Liver (tissue), 3 donors: Measurements from ENCODE around the gene IL2RA.

Experiments used
- ATF3 ChIP-seq: IDR thresholded peaks from 2 replicates; pipeline ENCODE4 v1.6.1; 2016; ENCODE audit warnings: antibody characterized with exemption
- CTCF ChIP-seq: fragments of 150-350 bp; IDR thresholded peaks from 2 replicates; pipeline ENCODE4 v1.5.1; 2017; ENCODE audit warnings: improper control_type of control experiment, low read depth, low read length; ENCODE audit not compliant: missing input control
- EGR1 ChIP-seq, 2 donors: IDR thresholded peaks; 2 replicates each; pipeline ENCODE4 v1.6.1; 2016 to 2018; ENCODE audit warnings: antibody characterized with exemption in 2 of 2, low read depth in 2 of 2
- JUND ChIP-seq, 2 donors: IDR thresholded peaks; 2 replicates each; pipeline ENCODE4 v1.6.1; 2016; ENCODE audit warnings: antibody characterized with exemption in 2 of 2
- MAX ChIP-seq: IDR thresholded peaks from 2 replicates; pipeline ENCODE4 v1.6.1; 2016; ENCODE audit warnings: antibody characterized with exemption
- RAD21 ChIP-seq, 2 donors: IDR thresholded peaks; 2 replicates each; pipeline ENCODE4 v1.6.1; 2016; ENCODE audit warnings: antibody characterized with exemption in 2 of 2, mild to moderate bottlenecking in 2 of 2
- REST ChIP-seq: IDR thresholded peaks from 2 replicates; pipeline ENCODE4 v1.6.1; 2016; ENCODE audit warnings: antibody characterized with exemption, mild to moderate bottlenecking
- SP1 ChIP-seq: IDR thresholded peaks from 2 replicates; pipeline ENCODE4 v1.6.1; 2018; ENCODE audit warnings: antibody characterized with exemption, mild to moderate bottlenecking
- TAF1 ChIP-seq: conservative IDR thresholded peaks from 2 replicates; pipeline ENCODE4 v1.6.1; 2016; ENCODE audit warnings: antibody characterized with exemption, mild to moderate bottlenecking
- donor health status: healthy.
- donor health status: healthy.

GRCh38 chr10:5973069-5973468 lies 89.1 kb downstream of the IL2RA start:
- TF ChIP-seq TAF1, result no peak
- no peak for TF ChIP-seq CTCF
- no peak for TF ChIP-seq EGR1 (IDR thresholded peaks at IDR 0.05; ENCODE audit: low read depth in 2 of 2)
- TF ChIP-seq SP1, result no peak
- TF ChIP-seq JUND (IDR thresholded peaks at IDR 0.05), result no peak
- no peak for TF ChIP-seq ATF3
- TF ChIP-seq MAX, result no peak
- no peak for TF ChIP-seq REST
- no peak for TF ChIP-seq RAD21 (IDR thresholded peaks at IDR 0.05)
